Stimulated activated CD4-positive, alpha-beta T cell treated with anti-CD3 and anti-CD28 coated beads, Interleukin-12 subunit alpha, Interleukin-12 subunit beta, amount 100 ng/mL, for 4 hours (primary cell): ENCODE measurements around the gene PAFAH1B2.
"Not testable (repeated sequence)": the region's sequence is repeated elsewhere in the genome, so short reads cannot be mapped to it uniquely, and the experiment has no call there.

Experiments used
- DNase-seq: peaks from one replicate; pipeline ENCODE4 v3.0.0-alpha.2; 2020

Gene PAFAH1B2

GRCh38 chr11:117175104-117175503, 31.0 kb downstream of the PAFAH1B2 start:
- no peak for DNase-seq

GRCh38 chr11:117175781-117176180, 31.7 kb downstream of the PAFAH1B2 start:
- no peak for DNase-seq

GRCh38 chr11:117176186-117176585, 32.1 kb downstream of the PAFAH1B2 start:
- no peak for DNase-seq

GRCh38 chr11:117177534-117178209, 33.6 kb downstream of the PAFAH1B2 start:
- DNase-seq: no peak

GRCh38 chr11:117178210-117179034, 34.3 kb downstream of the PAFAH1B2 start, which contains the start of gene SIDT2:
Gene SIDT2 (plus strand): TSS chr11:117178743. CDS start chr11:117179264, 521 bp downstream.
- peak; percentile 84 for DNase-seq

GRCh38 chr11:117179048-117179999, 35.2 kb downstream of the PAFAH1B2 start:
- DNase-seq: peak; percentile 33

GRCh38 chr11:117180020-117180419, 35.9 kb downstream of the PAFAH1B2 start:
- DNase-seq: no peak

- DNase-seq: peak; percentile 38
Measured at GRCh38 chr11:117180661-117181585, 36.8 kb downstream of the PAFAH1B2 start.

- no peak for DNase-seq
Measured at GRCh38 chr11:117181586-117182550, 37.8 kb downstream of the PAFAH1B2 start.

GRCh38 chr11:117182551-117182935, 38.5 kb downstream of the PAFAH1B2 start:
- DNase-seq: no peak

GRCh38 chr11:117183178-117183577, 39.1 kb downstream of the PAFAH1B2 start:
- not testable (repeated sequence) for DNase-seq

- no peak for DNase-seq
Measured at GRCh38 chr11:117183724-117184349, 39.8 kb downstream of the PAFAH1B2 start.

- no peak for DNase-seq
Measured at GRCh38 chr11:117185736-117186430, 41.8 kb downstream of the PAFAH1B2 start.

- DNase-seq: no peak
Measured at GRCh38 chr11:117186431-117186761, 42.3 kb downstream of the PAFAH1B2 start.

GRCh38 chr11:117187007-117187406, 42.9 kb downstream of the PAFAH1B2 start:
- no peak for DNase-seq

- no peak for DNase-seq
Measured at GRCh38 chr11:117187428-117187798, 43.3 kb downstream of the PAFAH1B2 start.

GRCh38 chr11:117187799-117188481, 43.9 kb downstream of the PAFAH1B2 start:
- DNase-seq: no peak

- no peak for DNase-seq
Measured at GRCh38 chr11:117188620-117189081, 44.6 kb downstream of the PAFAH1B2 start.
